ENCODE results near the gene TMEM243.
A peak's percentile ranks its signal among the peaks of the same experiment; 100 is the strongest.

TMEM243 gene

GRCh38 chr7:87231258-87231657, 11.7 kb upstream of the TMEM243 start:
- no peak for TF ChIP-seq CTCF (IDR thresholded peaks at IDR 0.05; ENCODE audit: low read depth, low read length)
- DNase-seq (ENCODE audit: extremely low read depth, low read depth), result no peak

- DNase-seq (ENCODE audit: extremely low read depth, low read depth), result no peak
- TF ChIP-seq CTCF (IDR thresholded peaks at IDR 0.05; ENCODE audit: low read depth, low read length), result no peak
Measured at GRCh38 chr7:87226495-87226894, 7.0 kb upstream of the TMEM243 start.

- DNase-seq (ENCODE audit: extremely low read depth, low read depth), result no peak
- TF ChIP-seq CTCF (IDR thresholded peaks at IDR 0.05; ENCODE audit: low read depth, low read length), result no peak
Measured at GRCh38 chr7:87225696-87226095, 6.2 kb upstream of the TMEM243 start.

GRCh38 chr7:87223666-87224065, 4.1 kb upstream of the TMEM243 start:
- TF ChIP-seq CTCF (IDR thresholded peaks at IDR 0.05; ENCODE audit: low read depth, low read length), result no peak
- DNase-seq (ENCODE audit: extremely low read depth, low read depth), result no peak

GRCh38 chr7:87220734-87221215, 1.2 kb upstream of the TMEM243 start:
- no peak for TF ChIP-seq CTCF (IDR thresholded peaks at IDR 0.05; ENCODE audit: low read depth, low read length)
- DNase-seq (ENCODE audit: extremely low read depth, low read depth), result no peak

- peak; percentile 31 for DNase-seq (ENCODE audit: extremely low read depth, low read depth)
- TF ChIP-seq CTCF (IDR thresholded peaks at IDR 0.05; ENCODE audit: low read depth, low read length), result no peak
Measured at GRCh38 chr7:87220026-87220733, 648 bp upstream of the TMEM243 start.

GRCh38 chr7:87218796-87219544, 562 bp downstream of the TMEM243 start:
- TF ChIP-seq CTCF (IDR thresholded peaks at IDR 0.05; ENCODE audit: low read depth, low read length), result peak; percentile 21
- no peak for DNase-seq (ENCODE audit: extremely low read depth, low read depth)
